Ishikawa (cell line): ENCODE data around the gene NTS.

ENCODE experiments used
- CEBPB ChIP-seq: IDR thresholded peaks from 2 replicates; pipeline ENCODE4 v1.6.1; 2012
- CREB1 ChIP-seq: IDR thresholded peaks from 2 replicates; pipeline ENCODE4 v1.6.1; 2012; ENCODE audit warnings: low read depth
- EGR1 ChIP-seq: IDR thresholded peaks from 2 replicates; pipeline ENCODE4 v1.6.1; 2012
- EP300 ChIP-seq: IDR thresholded peaks from 2 replicates; pipeline ENCODE4 v1.6.1; 2012; ENCODE audit warnings: borderline replicate concordance
- FOXM1 ChIP-seq: IDR thresholded peaks from 2 replicates; pipeline ENCODE4 v1.6.1; 2012; ENCODE audit warnings: low read depth, borderline replicate concordance
- MAX ChIP-seq: IDR thresholded peaks from 2 replicates; pipeline ENCODE4 v1.6.1; 2012
- NFIC ChIP-seq: IDR thresholded peaks from 2 replicates; pipeline ENCODE4 v1.6.1; 2012
- RAD21 ChIP-seq: IDR thresholded peaks from 2 replicates; pipeline ENCODE4 v1.6.1; 2012; ENCODE audit warnings: low read depth
- REST ChIP-seq: IDR thresholded peaks from 2 replicates; pipeline ENCODE4 v1.6.1; 2012; ENCODE audit warnings: low read depth, mild to moderate bottlenecking
- TCF12 ChIP-seq: IDR thresholded peaks from 2 replicates; pipeline ENCODE4 v1.6.1; 2012; ENCODE audit warnings: low read depth
- USF1 ChIP-seq: IDR thresholded peaks from 2 replicates; pipeline ENCODE4 v1.6.1; 2012
- YY1 ChIP-seq: IDR thresholded peaks from 2 replicates; pipeline ENCODE4 v1.6.1; 2012; ENCODE audit warnings: low read depth
- ZBTB7A ChIP-seq: IDR thresholded peaks from 2 replicates; pipeline ENCODE4 v1.6.1; 2012; ENCODE audit warnings: low read depth

The NTS gene

GRCh38 chr12:85923767-85924331 lies 49.8 kb downstream of the NTS start:
- TF ChIP-seq EP300, result no peak
- TF ChIP-seq RAD21, result peak; percentile 59
- no peak for TF ChIP-seq MAX

- TF ChIP-seq YY1, result no peak
- TF ChIP-seq NFIC, result no peak
- TF ChIP-seq FOXM1, result no peak
- TF ChIP-seq RAD21, result no peak
- no peak for TF ChIP-seq USF1
- TF ChIP-seq ZBTB7A, result no peak
- TF ChIP-seq TCF12, result no peak
- TF ChIP-seq MAX, result no peak
- TF ChIP-seq EP300, result no peak
- TF ChIP-seq EGR1, result no peak
- no peak for TF ChIP-seq REST
- no peak for TF ChIP-seq CEBPB
- no peak for TF ChIP-seq CREB1
Observed at GRCh38 chr12:85927166-85927565, 53.1 kb downstream of the NTS start.
